Uterus (tissue), 2 donors: ENCODE data around the gene SLC35F1.

Experiments used
- CTCF ChIP-seq, 4 experiments: fragments of 200-600 bp in 2 of 4; fragments of 450-650 bp in 2 of 4; sonication (generic) in 2 of 4; IDR thresholded peaks; one replicate each; pipeline ENCODE4 v1.5.1; 2016 to 2019; ENCODE audit warnings: antibody characterized with exemption in 4 of 4, mild to moderate bottlenecking in 2 of 4, moderate library complexity in 1 of 4
- POLR2A ChIP-seq, 2 donors: fragments of 450-650 bp; IDR thresholded peaks; one replicate each; pipeline ENCODE4 v1.6.1; 2016; ENCODE audit warnings: antibody characterized with exemption in 2 of 2, mild to moderate bottlenecking in 1 of 2, moderate library complexity in 1 of 2

DNA sequence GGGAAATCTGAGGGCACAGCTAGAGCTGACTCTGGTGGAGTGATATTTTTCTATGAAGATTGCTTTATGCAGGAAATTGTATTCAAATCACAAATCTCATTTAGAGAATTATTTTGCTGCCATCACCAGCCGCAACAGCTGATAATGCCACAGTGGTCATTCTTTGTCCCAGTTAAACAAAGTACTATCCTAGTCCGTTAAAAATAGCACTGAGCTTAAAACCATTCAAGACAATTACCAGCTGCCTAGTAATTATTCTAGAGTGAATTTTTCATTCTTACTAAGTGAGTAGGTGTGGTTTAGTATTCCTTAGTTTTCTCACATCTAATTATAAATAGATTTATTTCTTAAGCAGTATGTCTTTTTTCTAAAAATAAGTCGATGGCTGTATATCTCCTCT lies 190.5 kb downstream of the SLC35F1 start:
- TF ChIP-seq CTCF (IDR thresholded peaks at IDR 0.05) = no peak
- no peak for TF ChIP-seq POLR2A (IDR thresholded peaks at IDR 0.05)
